AG09319 (cell line): ENCODE results near the gene GOLGB1.

Experiments used
- DNase-seq: peaks from one replicate; pipeline ENCODE4 v3.0.0-alpha.2; 2010; ENCODE audit warnings: low read depth; ENCODE audit errors: extremely low read depth
- CTCF ChIP-seq: IDR thresholded peaks from 2 replicates; pipeline ENCODE4 v1.5.1; 2011; ENCODE audit warnings: low read depth, mild to moderate bottlenecking, inconsistent platforms, low read length, moderate library complexity

GOLGB1 gene

GRCh38 chr3:121720163-121720562 lies 29.4 kb downstream of the GOLGB1 start:
- TF ChIP-seq CTCF: no peak
- no peak for DNase-seq

- DNase-seq: no peak
- TF ChIP-seq CTCF: no peak
Measured at GRCh38 chr3:121719423-121719822, 30.1 kb downstream of the GOLGB1 start.

GRCh38 chr3:121718205-121718846 lies 31.2 kb downstream of the GOLGB1 start:
- DNase-seq: no peak
- no peak for TF ChIP-seq CTCF

- DNase-seq: no peak
- TF ChIP-seq CTCF: no peak
Measured at GRCh38 chr3:121710347-121710746, 39.2 kb downstream of the GOLGB1 start.

- DNase-seq: no peak
- TF ChIP-seq CTCF: no peak
Measured at GRCh38 chr3:121707531-121708273, 41.8 kb downstream of the GOLGB1 start.

- no peak for DNase-seq
- no peak for TF ChIP-seq CTCF
Measured at GRCh38 chr3:121705541-121705940, 44.0 kb downstream of the GOLGB1 start.

GRCh38 chr3:121703973-121704372 lies 45.6 kb downstream of the GOLGB1 start:
- DNase-seq: no peak
- no peak for TF ChIP-seq CTCF
